Smooth muscle cell of the brain vasculature (primary cell): ENCODE data around the gene SMG9.
"Not testable (repeated sequence)": the region's sequence is repeated elsewhere in the genome, so short reads cannot be mapped to it uniquely, and the experiment has no call there.

Experiments
- DNase-seq: peaks from one replicate; pipeline ENCODE4 v3.0.0-alpha.2; 2012; ENCODE audit warnings: low read depth, low spot score

The SMG9 gene

DNA sequence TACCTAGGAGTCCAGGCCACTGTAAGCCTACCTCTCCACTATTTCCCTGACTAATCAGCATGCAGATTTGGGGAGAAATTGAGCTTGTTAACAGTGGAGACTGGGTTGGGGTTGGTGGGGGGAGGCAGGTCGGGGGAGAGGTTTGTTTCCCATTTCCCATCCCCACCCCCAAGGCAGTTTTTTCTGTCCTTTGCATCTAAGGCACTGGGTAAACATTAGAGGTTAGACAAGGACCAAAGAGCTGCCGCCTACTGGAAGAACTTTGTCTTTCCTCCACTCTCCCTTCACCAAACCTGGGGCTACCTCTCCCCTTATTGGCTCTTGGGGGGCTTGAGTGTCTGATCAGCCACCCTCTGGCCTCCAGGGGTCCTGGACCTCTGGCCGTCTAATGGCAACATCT lies 25.1 kb upstream of the SMG9 start:
- no peak for DNase-seq

DNA sequence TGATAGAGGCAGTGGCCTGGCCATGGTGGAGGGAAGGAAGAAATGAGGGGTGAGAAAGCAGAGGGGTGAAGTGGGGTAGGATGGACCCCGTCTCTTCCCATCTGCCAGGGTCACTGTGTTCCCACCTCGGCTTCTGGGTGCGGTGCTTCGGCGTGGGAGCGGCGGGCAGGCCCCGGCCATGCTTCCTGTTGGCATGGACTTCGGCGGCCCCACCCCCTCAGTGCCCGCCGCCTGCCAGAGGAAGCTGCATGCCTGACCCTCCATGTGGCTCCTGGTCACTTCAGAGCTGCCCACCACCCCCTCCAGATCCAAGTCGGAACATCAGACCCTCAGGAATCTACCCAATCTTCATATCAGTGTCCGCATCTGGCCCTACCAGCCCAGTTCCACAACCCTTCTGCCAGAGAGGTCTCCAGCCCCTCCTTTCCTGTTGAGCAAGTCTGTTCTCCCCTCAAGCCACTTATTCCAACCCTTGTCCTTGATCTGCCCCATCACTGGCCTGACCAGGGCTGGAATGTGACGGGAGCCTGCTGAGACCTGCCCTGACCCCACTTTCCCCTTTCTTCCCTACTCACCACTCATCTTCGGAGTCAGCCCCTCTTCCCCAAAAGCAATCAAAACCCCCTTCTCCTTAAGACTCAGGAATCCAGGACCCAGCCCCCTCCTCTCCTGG lies 24.5 kb upstream of the SMG9 start:
- no peak for DNase-seq

DNA sequence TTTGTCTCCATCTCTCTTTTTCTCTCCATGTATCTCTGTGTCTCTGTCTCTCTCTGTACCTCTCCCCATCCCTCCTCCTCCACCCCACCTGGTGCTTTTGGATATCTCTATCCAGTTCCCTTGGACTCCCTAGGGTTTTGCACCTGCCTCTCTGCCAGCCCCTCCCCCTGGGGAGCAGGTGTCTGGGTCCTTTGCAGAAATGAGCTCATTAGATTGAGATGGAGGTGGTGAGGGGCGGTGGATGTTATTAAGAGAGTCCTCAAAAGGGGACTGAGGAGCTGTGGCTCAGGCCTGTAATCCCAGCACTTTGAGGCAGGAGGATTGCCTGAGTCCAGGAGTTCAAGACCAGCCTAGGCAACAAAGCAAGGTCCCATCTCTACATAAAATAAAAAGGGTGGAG lies 23.9 kb upstream of the SMG9 start:
- no peak for DNase-seq

DNA sequence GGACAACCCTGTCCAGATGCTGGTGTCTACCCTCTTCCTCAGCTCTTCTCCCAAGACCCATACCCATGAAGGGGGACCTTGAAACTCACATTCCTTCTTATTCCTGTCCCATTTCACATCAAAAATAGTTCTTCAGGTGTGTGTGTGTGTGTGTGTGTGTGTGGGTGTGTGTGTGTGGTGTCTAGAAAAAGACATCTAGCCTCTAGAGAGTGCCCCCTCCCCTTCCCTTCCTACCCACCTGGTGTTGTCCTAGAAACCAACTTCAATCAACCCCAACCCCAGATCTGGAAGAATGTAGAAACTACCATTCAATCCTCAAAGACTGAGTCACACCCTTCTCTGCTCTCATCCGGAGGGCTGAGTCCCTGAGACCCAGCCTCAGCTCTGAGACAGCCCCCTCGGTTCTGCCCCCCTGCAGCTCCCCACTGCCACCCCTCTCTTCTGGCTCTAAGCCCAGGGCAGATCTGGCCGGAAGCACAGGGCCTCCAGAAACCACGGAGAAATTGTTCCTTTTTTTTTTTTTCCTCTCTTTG lies 22.5 kb upstream of the SMG9 start:
- no peak for DNase-seq

DNA sequence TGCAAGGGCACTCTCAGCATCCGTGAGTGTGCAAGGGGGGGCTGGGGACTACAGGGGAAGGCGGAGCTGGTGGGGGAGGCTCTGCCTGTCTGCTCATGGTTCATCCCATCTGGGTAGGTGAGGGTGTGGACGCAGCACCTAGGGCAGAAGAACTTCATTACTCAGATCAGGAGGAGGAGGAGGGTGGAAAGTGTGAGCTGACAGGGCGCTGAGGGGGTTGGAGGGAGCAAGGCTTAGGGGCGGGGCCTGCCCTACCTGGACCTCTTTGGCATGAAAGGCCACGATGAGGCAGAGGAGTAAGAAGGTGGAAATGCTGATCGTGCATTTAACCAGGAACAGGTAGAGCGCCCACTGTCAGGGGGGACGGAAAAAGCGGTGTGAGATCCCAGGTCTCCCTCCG lies 21.5 kb upstream of the SMG9 start:
- no peak for DNase-seq

DNA sequence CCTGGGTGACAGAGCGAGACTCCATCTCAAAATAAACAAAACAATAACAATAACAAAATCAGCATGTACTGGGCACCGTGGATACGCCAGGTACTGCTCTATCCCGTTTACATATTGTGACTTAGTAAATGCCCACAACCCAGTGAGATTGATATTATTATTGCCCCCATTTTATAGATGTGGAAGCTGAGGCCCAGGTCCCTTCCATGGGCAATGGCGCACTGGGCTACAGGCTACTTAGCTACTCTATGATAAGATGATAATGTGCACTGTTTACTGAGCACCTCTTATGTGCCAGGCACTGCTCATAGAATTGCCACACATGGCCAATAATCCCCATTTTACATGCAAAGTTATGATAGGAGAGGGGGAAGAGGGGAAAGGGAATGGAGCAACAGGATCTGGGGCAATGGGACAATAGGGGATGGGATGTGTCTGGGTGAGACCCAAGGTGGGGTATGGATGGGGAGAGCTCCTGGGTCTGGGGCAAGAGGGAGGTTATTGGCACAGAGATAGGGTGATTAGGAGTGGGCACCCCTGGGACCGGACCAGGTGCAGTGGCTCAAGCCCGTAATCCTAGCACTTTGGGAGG lies 20.6 kb upstream of the SMG9 start:
- no peak for DNase-seq

DNA sequence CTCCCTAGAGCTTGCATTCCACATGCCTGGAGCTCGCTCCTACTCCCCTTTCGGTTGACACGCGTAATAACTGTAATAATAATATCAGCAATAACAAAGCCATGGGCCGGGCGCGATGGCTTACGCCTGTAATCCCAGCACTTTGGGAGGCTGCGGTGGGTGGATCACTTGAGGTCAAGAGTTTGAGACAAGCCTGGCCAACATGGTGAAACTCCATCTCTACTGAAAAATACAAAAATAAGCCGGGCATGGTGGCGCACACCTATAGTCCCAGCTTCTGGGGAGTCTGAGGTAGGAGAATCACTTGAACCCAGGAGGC lies 20.1 kb upstream of the SMG9 start:
- not testable (repeated sequence) for DNase-seq

DNA sequence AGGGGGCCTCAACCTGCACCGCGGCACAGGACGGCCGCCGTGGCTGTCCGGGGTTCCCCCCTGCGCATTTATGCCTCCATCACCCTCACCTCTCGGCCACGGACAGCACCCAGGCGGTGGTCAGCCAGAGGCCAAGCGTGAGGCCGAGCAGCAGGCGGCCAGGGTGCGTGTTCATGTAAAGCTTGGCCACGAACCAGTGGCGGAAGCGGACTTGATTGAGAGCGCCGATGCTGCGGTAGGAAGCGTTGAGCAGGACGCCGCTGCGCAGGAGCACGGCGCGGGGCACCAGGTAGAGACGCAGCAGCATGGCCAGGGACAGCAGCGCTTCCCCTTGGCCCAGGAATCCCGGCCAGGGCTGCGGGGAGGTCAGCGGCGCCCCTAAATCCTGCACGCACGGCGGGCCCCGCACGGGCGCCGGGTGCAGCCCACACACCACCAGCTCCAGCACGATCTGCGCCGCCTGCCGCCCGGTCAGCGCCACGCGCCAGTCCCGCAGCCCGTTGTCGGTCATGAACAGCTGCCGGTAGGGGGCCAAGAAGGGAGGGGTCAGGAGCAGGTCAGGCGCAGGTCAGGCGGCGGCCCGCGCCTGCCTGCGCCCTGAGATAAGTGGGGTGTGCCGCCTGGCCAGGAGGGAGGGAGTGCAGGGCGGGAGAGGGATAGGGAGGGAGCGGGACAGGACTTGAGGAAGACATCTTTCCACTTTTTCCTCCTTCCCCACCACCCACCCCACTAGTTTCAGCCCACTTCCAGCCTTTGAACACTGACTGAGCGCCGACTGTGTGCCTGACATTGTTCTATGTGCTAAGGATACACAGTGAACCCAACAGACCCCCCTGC lies 19.6 kb upstream of the SMG9 start:
- no peak for DNase-seq

DNA sequence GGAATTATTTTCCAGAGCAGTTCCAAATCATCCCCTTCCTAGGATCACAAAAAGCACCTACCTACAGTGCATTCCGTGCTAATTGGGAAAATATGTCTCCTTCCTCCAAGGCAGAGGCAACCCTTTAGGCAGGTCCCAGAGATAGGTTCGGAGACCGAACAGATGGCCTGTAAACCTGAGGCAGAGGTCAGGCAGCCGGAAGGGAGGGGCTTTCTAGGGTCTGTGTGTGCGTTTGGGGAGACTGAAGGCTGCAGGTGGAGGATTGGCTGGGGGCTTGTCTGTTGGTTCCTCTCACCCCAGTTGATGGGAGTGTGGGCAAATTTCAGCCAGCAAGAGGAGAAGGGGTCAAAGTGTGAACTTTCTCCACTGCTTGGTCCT lies 19.0 kb upstream of the SMG9 start:
- DNase-seq, result no peak

DNA sequence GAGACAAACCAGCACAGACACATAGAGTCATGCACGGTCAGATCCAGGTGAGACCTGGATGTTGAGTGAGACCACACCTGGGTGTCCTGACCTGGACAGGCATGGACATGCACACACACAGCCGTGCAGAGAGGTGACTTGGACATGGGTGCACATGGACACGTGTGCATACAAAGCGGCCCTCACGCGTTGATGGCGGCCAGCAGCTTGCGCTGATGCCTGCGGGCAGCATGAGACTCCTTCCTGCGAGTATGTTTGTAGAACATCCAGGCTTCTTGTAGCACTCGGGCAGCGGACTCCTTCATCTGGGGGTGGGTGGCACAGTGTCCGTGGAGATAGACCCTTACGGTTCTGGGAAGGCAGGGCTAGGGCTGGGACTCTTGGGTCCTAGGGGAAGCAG lies 14.5 kb upstream of the SMG9 start:
- DNase-seq, result no peak

DNA sequence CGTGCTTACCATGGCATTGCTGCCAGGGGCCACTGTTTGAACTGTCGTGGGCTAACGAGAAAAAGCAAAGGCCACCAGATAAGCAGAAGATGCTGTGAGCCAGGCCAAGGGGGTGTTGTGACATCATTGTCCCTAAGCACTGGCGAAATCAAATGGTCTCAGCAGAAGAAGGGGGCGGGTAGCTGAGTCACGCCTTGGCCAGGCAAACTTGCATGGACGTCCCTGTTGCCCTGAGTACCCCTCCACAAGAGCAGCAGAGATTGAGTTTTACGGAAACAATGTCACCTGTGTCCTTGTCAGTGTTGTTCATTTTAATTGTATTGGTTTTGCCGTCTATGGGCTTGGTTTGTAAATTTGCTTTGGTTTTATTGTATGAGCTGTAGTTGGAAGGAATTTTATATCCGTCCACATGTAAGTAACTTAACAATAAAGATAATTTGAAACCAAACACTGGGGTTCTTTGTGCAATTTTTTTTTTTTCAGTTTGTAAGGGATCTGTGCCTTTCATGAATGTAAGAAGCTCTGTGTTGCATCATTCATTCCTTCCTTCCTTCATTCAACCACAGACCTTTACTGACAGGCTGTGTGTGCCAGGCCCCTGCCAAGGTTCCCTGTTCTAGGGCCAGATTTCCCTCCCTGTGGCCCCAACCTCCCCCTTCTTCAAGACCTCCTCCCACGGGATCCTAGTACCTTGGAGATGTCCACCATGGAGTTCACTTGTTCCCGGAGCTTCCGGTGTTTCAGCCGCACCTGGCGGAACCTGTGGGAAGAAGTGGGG lies 13.7 kb upstream of the SMG9 start:
- no peak for DNase-seq

DNA sequence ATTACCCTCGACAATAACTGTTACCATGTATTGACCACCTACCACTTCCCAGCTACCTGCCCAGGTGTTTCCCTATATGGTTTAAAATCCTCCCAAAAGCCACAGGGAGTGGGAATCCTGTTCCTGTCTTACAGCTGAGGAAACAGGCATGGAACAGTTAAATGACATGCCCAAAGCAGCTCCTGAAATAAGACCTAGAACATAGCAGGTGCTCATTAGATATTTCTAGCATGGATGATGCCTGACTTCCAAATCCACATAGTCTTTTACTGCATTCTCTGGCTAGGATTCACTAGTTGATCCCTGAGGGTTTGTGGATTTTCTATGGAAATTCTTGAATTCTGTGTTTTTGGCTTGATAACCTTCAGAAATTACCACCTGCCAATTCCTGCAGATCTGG lies 13.1 kb upstream of the SMG9 start:
- DNase-seq, result no peak

DNA sequence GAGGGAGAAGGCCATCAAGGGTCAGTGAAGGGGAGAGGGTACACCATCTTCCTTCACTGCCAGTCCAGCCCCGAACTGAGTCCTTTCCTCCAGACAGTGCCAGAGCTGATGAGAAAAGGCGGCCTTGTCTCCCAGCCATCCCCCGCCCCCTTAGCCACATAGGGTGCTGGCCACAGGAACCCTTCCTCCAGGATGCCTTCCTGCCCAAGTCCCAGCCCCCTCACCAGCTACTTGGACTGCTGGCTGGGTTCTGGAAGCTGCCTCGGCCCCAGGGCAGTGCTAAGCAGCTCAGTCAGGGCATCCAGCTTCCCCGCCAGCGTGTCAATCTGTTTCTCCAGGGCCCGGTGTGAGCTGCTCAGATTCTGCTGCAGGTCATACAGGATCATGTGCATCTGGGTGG lies 12.6 kb upstream of the SMG9 start:
- no peak for DNase-seq

DNA sequence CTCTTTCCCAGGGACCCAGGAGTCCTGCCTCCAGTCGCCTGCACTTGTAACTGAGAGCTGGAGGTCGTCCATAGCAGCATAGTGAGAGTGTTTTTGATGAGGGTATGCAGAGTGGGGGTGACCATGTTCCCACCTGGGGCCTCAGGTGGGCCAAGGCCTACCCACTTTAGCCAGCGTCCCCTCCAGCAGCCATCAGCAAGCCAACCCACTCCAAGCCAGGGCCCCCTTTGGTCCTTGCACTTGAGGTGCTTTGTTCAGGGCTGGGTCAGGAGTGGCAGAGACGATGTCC lies 11.9 kb upstream of the SMG9 start:
- no peak for DNase-seq

DNA sequence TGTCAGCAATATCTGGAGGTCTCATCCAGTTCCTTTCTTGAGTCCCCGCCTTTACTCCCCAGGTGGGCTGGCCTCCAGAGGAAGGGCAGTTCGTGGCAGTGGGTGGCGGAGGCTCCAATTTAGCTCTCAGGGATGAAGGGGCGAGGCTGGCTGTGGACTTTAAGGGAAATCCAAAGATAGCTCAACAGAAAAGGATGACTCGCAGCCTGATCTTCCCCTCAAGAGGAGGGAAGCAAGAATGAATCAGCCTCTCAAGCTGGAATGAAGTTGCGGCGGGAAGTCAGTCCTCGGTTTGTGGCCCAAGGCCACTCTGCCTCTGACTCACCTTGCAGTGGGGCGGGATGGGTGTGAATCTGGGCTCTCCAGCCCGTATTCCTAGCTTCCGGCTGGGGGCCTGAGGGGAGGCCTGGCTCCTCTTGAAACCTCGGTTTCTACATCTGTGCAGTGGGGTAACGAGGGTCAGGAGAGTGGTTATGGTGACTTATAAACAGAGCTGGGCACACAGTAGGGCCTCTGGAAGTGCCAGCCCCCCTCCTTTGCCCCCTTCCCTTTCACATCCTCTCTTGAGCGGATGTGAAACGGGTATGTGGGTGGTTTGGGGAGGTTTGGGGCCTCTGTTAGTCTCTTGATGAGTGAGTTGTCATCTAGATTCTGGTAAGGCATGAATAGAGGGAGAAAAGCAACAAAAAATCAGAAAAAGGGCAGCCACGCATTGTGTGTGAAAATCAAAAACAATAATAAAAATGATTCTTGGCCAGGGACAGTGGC lies 10.5 kb upstream of the SMG9 start:
- peak; percentile 73 for DNase-seq

DNA sequence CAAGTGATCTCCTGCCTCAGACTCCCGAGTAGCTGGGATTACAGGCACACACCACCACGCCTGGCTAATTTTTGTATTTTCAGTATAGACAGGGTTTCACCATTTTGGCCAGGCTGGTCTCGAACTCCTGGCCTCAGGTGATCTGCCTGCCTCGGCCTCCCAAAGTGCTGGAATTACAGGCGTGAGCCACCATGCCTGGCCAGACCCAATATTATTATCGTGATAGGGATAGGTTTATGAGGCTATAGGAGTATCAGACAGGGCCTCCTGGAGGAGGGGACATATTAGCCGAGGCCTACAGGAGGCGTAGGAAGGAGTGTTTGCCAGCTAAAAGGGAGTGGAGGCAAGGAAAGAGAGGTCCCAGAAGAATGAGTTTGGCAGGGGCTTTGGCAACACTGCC lies 9.9 kb upstream of the SMG9 start:
- not testable (repeated sequence) for DNase-seq

DNA sequence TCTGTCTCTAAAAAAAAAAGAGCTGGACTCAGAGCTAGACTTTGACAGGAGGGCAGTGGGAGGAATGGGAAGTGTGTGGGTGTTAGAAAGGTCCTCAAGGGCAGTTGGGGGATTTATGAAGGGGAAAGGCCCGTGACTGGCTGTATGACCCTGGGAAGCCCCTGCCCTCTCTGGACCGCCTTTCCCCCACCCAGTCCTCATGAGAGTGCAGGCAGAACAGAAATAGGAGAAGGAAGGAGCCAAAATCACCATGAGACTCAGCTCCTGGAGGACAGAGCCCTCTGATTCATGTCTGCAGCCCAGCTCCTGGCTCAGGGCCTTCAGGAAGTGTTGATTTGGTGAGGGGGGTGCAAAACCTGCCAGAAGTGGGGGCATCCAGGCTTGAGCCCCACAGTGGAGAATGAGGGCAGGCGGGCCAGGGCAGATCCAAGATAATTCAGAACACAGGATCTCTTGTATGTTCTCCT lies 8.7 kb upstream of the SMG9 start:
- DNase-seq, result no peak

DNA sequence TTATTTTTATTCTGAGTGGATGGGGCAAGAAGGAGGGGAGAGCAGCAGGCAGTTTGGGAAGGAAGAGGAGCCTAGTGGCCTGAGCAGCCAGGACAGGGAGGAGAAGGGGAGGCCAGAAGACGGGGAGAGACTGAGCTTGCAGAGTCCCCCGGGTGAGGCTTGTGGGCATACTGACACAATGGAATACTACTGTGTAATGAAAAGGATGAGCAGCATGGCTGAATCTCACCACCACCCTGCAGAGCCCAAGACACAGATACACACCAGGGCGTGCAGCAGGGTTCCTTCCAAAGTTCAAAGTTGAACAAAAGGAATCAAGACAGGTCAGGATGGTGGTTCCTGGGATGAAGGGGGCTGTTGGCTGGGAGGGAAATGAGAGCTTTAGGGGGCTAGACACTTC lies 8.1 kb upstream of the SMG9 start:
- DNase-seq, result no peak

DNA sequence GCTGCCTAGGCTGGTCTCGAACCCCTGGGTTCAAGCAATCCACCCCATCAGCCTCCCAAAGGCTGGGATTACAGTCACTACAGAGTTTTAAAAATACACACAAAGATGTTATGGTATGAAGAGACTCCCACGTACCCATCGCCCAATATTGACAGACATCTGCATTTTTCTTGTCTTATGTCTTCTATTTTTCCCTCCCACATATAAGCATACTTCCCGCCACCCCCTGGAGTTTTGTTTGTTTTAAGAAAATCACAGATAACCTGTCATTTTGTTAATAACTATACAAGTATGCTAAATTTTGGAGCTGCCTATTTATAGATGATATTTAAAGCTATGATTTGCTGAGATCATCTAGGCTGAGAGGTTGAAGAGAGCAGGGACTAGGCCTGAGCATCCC lies 6.2 kb upstream of the SMG9 start:
- no peak for DNase-seq

DNA sequence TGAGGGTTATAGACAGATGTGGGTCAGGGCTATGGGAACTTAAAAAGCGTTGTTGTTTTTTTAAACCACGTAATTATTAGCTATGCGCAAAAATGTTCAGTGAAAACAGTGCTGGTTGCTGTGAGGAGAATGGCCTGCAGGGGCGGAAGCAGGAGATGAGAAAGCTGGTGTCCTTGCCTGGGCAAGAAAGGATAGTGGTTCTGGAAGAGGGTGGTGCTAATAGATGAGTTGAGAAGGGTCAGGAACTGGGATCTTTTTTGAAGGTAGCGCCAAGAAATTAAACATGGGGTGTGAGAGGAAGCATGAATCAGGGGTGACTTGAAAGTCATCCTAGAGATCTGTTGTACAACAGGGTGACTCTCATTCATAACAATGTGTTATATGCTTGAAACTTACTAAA lies 4.8 kb upstream of the SMG9 start:
- DNase-seq, result peak; percentile 36

DNA sequence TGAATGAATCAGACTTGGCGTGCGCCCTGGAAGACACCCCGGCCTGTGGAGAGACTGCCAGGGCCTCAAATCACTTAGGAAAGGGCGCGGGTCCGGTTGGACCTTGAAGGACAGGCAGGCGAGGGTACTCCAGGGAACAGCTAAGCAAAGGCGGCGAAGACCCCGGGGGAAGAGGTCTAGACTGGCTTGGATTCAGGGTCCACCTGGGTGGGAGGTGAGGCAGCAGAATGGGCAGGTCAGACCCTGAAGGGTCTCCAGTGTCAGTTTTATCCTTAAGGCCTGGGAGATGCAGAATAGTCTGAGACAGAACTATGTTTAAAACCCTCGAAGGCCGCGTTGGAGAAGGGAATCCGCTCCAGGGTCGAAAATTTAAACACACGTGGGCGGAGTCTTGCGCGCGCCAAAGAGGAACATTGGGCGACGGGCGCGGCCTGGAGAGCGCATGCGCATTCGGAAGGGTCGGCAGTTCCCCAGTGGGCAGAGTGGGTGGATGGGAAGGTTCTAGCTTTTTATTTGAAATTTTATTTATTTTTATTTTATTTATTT lies 567 bp upstream of the SMG9 start:
- DNase-seq, result peak; percentile 26

DNA sequence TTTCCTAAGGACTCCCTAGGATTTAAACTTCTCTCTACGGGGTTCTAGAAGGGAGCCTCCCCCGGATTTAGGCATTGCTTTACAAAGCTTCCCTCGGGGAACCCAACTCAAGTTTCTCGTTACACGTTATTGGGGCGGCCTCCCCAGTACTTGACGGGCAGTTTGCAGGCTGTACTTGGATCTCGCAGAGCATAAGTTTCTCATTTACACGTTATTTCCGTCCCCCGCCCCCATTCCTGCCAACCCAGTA lies 584 bp downstream of the SMG9 start:
- DNase-seq, result no peak
